GM12878 (cell line): Measurements from ENCODE around the gene PPP2R3B. TPM values are rescaled to one million over a fixed set of nuclear protein-coding genes. Genes with fewer than 3 reads are reported as not detected.

Source experiments
- EZH2 ChIP-seq: IDR thresholded peaks from 2 replicates; pipeline ENCODE4 v1.6.1; 2012; ENCODE audit warnings: low read depth, mild to moderate bottlenecking, control low read depth, inconsistent platforms, low read length, borderline replicate concordance; ENCODE audit not compliant: control insufficient read depth
- FOS ChIP-seq: IDR thresholded peaks from 3 replicates; pipeline ENCODE4 v1.6.1; 2011; ENCODE audit warnings: borderline replicate concordance; ENCODE audit not compliant: insufficient read length; ENCODE audit errors: extremely low read depth
- HCFC1 ChIP-seq: fragments of 150-350 bp; IDR thresholded peaks from 2 replicates; pipeline ENCODE4 v1.6.1; 2014; ENCODE audit warnings: low read length
- HDAC6 ChIP-seq: fragments of 200-600 bp; sonication (generic); IDR thresholded peaks from one replicate; pipeline ENCODE4 v1.8.0; 2017; ENCODE audit warnings: antibody characterized with exemption; ENCODE audit not compliant: unreplicated experiment
- JUNB ChIP-seq: IDR thresholded peaks from 2 replicates; pipeline ENCODE4 v1.6.1; 2016; ENCODE audit warnings: antibody characterized with exemption, mild to moderate bottlenecking
- KDM1A ChIP-seq: fragments of 200-600 bp; sonication (generic); IDR thresholded peaks from 2 replicates; pipeline ENCODE4 v1.6.1; 2016; ENCODE audit warnings: borderline replicate concordance
- KLF5 ChIP-seq: fragments of 450-650 bp; IDR thresholded peaks from 2 replicates; pipeline ENCODE4 v1.6.1; 2014; ENCODE audit warnings: mild to moderate bottlenecking; ENCODE audit not compliant: partially characterized antibody
- MEF2B ChIP-seq: fragments of 450-650 bp; IDR thresholded peaks from 2 replicates; pipeline ENCODE4 v1.6.1; 2018; ENCODE audit warnings: mild to moderate bottlenecking, moderate library complexity; ENCODE audit not compliant: partially characterized antibody, poor library complexity, severe bottlenecking
- NR2C2 ChIP-seq: IDR thresholded peaks from 2 replicates; pipeline ENCODE4 v1.6.1; 2011; ENCODE audit warnings: borderline replicate concordance, low read depth; ENCODE audit not compliant: control insufficient read depth, insufficient read length
- POLR2A ChIP-seq: IDR thresholded peaks from 2 replicates; pipeline ENCODE4 v1.6.1; 2011; ENCODE audit warnings: low read depth, mild to moderate bottlenecking, low read length
- POLR2AphosphoS2 ChIP-seq: IDR thresholded peaks from 2 replicates; pipeline ENCODE4 v1.6.1; 2011; ENCODE audit warnings: low read depth, mild to moderate bottlenecking, low read length, improper control_type of control experiment, moderate library complexity
- SMAD5 ChIP-seq: IDR thresholded peaks from 2 replicates; pipeline ENCODE4 v1.6.1; 2016; ENCODE audit warnings: antibody characterized with exemption, low read depth
- SMARCA5 ChIP-seq: fragments of 450-650 bp; IDR thresholded peaks from 2 replicates; pipeline ENCODE4 v1.6.1; 2017; ENCODE audit warnings: mild to moderate bottlenecking
- SMC3 ChIP-seq: IDR thresholded peaks from 2 replicates; pipeline ENCODE4 v1.6.1; 2011; ENCODE audit warnings: low read length, improper control_type of control experiment, borderline replicate concordance
- SP1 ChIP-seq: IDR thresholded peaks from one replicate; pipeline ENCODE4 v1.6.1; 2011; ENCODE audit warnings: low read depth, low read length
- TCF7 ChIP-seq: IDR thresholded peaks from 2 replicates; pipeline ENCODE4 v1.6.1; 2014; ENCODE audit warnings: antibody characterized with exemption, borderline replicate concordance
- ZNF217 ChIP-seq: fragments of 450-650 bp; IDR thresholded peaks from 2 replicates; pipeline ENCODE4 v1.6.1; 2017; ENCODE audit warnings: antibody characterized with exemption, mild to moderate bottlenecking
- polyA plus RNA-seq, 11 experiments: library from polyadenylated mRNA; depleted of rRNA in 4 of 11; unstranded in 6 of 11; stranded (reverse) in 5 of 11; fragments of >200 nt; fragmentation: Nextera tagmentation in 4 of 11; fragmentation: Illumina TruSeq in 1 of 11; extraction: Ambion mirVana in 4 of 11; extraction: Trizol in 1 of 11; gene quantifications; 1 replicate in 1 of 11; 2 replicates in 10 of 11; pipeline versions ENCODE4 v1.2.1 to v1.2.3, GENCODE V29; 2011 to 2016; ENCODE audit warnings: inconsistent platforms in 2 of 11, missing spikeins in 2 of 11, low read depth in 1 of 11
- total RNA-seq, 4 experiments: library from RNA; depleted of rRNA in 3 of 4; stranded (reverse); fragments of >200 nt in 3 of 4; fragmentation: Illumina TruSeq in 1 of 4; extraction: Trizol in 1 of 4; gene quantifications; 2 replicates each; pipeline versions ENCODE4 v1.2.1 to v1.2.3, GENCODE V29; 2013 to 2021
- TF ChIP-seq, protein P1 (sequence below): fragments of 450-650 bp; IDR thresholded peaks from 2 replicates; pipeline ENCODE4 v1.6.1; 2016; ENCODE audit warnings: mild to moderate bottlenecking
- TF ChIP-seq, protein P2 (sequence below): IDR thresholded peaks from 2 replicates; pipeline ENCODE4 v1.6.1; 2012; ENCODE audit warnings: low read length, inconsistent platforms
- TF ChIP-seq, protein P3 (sequence below): fragments of 450-650 bp; IDR thresholded peaks from 2 replicates; pipeline ENCODE4 v1.6.1; 2017; ENCODE audit warnings: mild to moderate bottlenecking, low read depth, inconsistent platforms; ENCODE audit not compliant: poor library complexity, severe bottlenecking
- TF ChIP-seq, protein P4 (sequence below): fragments of 450-650 bp; IDR thresholded peaks from 2 replicates; pipeline ENCODE4 v1.6.1; 2016; ENCODE audit warnings: mild to moderate bottlenecking

Gene PPP2R3B
- total and polyA plus RNA-seq, 10 of the 15 experiments (the other 5 are each of a cell fraction or from before 2014, with no cell fraction given): 0.11 to 34.3 (median 9.7) TPM; not detected in 1

DNA sequence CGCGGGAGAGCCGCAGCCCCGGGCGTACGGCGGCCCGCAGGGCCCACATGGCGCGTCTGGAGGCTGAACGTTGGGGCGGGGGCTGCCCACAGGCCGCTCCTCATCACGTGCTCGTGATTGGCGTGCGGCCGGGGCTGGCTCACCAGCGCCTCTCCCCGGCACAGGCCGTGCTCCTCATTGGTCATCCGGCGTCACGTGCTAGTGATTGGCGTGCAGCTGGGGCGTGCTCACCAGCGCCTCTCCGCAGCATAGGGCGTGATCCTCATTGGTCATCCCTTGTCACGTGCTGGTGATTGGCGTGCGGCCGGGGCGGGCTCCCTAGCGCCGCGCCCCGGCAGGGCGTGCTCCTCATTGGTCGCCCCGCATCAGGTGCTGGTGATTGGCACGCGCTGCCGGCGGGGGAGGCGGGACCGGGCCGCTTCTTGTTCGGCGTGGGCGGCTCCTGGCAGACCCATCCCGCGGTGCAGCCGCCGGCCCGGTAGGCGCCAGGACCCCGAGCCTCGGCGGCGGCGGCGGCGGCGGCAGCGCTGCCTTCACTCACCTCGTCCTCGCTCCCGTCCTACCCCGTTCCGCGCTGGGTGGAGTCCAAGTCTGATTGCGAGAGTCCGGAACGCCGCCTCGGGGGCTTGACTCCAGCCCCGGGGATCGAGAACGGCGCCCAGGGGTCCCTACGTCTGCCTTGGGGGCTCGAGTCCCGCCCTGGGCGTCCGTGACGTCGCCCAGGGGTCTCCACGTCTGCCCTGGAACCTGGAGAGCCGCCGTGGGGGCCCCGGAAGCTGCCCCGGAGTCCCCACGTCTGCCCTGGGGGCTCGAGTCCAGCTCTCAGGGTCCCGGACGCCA lies 67.7 kb downstream of the PPP2R3B start, which contains the start of gene GTPBP6 (continued):
- peak; percentile 21; the same call in 1 of the 2 replicates for TF ChIP-seq ZNF217
- no peak for TF ChIP-seq NR2C2
- TF ChIP-seq MEF2B: no peak
- 0 out of 2 replicates have a peak, but pooled peaks have one; percentile 7 for TF ChIP-seq SMAD5
- TF ChIP-seq HCFC1: peak; percentile 50; the same call in 1 of the 2 replicates
- peak; percentile 7 for TF ChIP-seq HDAC6
- TF ChIP-seq, protein P1, sequence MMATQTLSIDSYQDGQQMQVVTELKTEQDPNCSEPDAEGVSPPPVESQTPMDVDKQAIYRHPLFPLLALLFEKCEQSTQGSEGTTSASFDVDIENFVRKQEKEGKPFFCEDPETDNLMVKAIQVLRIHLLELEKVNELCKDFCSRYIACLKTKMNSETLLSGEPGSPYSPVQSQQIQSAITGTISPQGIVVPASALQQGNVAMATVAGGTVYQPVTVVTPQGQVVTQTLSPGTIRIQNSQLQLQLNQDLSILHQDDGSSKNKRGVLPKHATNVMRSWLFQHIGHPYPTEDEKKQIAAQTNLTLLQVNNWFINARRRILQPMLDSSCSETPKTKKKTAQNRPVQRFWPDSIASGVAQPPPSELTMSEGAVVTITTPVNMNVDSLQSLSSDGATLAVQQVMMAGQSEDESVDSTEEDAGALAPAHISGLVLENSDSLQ: peak; percentile 100
- TF ChIP-seq, protein P2, sequence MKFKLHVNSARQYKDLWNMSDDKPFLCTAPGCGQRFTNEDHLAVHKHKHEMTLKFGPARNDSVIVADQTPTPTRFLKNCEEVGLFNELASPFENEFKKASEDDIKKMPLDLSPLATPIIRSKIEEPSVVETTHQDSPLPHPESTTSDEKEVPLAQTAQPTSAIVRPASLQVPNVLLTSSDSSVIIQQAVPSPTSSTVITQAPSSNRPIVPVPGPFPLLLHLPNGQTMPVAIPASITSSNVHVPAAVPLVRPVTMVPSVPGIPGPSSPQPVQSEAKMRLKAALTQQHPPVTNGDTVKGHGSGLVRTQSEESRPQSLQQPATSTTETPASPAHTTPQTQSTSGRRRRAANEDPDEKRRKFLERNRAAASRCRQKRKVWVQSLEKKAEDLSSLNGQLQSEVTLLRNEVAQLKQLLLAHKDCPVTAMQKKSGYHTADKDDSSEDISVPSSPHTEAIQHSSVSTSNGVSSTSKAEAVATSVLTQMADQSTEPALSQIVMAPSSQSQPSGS: no peak
- TF ChIP-seq FOS: peak; percentile 90
- TF ChIP-seq EZH2: no peak
- TF ChIP-seq TCF7: no peak
- peak; percentile 88; the same call in 1 of the 2 replicates for TF ChIP-seq POLR2AphosphoS2
- peak; percentile 96 for TF ChIP-seq SP1
- TF ChIP-seq, protein P3, sequence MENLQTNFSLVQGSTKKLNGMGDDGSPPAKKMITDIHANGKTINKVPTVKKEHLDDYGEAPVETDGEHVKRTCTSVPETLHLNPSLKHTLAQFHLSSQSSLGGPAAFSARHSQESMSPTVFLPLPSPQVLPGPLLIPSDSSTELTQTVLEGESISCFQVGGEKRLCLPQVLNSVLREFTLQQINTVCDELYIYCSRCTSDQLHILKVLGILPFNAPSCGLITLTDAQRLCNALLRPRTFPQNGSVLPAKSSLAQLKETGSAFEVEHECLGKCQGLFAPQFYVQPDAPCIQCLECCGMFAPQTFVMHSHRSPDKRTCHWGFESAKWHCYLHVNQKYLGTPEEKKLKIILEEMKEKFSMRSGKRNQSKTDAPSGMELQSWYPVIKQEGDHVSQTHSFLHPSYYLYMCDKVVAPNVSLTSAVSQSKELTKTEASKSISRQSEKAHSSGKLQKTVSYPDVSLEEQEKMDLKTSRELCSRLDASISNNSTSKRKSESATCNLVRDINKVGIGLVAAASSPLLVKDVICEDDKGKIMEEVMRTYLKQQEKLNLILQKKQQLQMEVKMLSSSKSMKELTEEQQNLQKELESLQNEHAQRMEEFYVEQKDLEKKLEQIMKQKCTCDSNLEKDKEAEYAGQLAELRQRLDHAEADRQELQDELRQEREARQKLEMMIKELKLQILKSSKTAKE: no peak
- TF ChIP-seq SMC3: no peak
- TF ChIP-seq KDM1A: no peak
- TF ChIP-seq JUNB: no peak
- TF ChIP-seq SMARCA5: peak; percentile 80
- TF ChIP-seq, protein P4, sequence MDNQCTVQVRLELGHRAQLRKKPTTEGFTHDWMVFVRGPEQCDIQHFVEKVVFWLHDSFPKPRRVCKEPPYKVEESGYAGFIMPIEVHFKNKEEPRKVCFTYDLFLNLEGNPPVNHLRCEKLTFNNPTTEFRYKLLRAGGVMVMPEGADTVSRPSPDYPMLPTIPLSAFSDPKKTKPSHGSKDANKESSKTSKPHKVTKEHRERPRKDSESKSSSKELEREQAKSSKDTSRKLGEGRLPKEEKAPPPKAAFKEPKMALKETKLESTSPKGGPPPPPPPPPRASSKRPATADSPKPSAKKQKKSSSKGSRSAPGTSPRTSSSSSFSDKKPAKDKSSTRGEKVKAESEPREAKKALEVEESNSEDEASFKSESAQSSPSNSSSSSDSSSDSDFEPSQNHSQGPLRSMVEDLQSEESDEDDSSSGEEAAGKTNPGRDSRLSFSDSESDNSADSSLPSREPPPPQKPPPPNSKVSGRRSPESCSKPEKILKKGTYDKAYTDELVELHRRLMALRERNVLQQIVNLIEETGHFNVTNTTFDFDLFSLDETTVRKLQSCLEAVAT: no peak
- TF ChIP-seq KLF5: no peak
- TF ChIP-seq POLR2A: peak; percentile 85
